GM18909 (cell line): ENCODE measurements around the gene ACER2.

Experiments used
- ATAC-seq: cut with Tn5 transposase; IDR thresholded peaks from one replicate; pipeline ENCODE4 v1.9.1; 2021; ENCODE audit warnings: mild to moderate bottlenecking; ENCODE audit not compliant: unreplicated experiment, poor library complexity

The ACER2 gene

GRCh38 chr9:19446361-19446861 is 37.6 kb downstream of the ACER2 start:
- ATAC-seq: no peak

GRCh38 chr9:19451240-19452087 is 42.7 kb downstream of the ACER2 start:
- peak; percentile 89 for ATAC-seq

DNA sequence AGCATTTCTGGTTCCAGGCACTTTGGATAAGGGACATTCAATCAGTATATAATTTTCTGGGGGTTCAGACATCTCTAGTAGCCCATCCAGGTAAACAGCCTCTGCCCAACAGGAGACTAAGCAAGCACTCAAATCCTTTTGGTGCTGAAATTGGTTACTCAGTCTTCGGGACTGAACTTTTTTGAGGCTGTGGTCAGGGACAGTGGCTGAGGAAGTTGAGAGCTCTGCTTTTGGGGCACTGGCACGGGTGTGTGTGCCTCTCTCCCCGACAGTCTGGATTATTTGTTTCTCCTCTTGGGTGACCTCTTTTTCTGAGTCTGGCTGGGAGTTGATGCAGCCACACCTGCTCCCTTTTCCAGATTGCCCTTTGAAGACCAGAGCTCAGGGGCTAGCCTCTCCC is 47.6 kb downstream of the ACER2 start:
- ATAC-seq: no peak

- peak; percentile 92 for ATAC-seq
Measured at GRCh38 chr9:19456996-19457692, 48.3 kb downstream of the ACER2 start.

DNA sequence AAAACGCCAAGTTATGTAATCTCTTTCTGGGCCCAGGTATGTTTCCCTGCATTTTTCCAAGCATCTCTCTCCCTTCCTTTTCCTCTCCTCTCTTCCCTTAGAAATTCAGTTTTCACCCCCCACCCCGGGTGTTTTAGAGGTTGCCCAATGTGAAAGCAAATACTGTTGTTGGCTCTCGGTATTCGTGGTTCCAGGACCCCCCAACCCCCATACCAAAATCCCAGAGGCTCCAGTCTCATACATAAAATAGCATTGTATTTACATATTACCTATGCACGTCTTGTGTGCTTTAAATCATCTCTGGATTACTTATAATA is 48.8 kb downstream of the ACER2 start:
- peak; percentile 23 for ATAC-seq

DNA sequence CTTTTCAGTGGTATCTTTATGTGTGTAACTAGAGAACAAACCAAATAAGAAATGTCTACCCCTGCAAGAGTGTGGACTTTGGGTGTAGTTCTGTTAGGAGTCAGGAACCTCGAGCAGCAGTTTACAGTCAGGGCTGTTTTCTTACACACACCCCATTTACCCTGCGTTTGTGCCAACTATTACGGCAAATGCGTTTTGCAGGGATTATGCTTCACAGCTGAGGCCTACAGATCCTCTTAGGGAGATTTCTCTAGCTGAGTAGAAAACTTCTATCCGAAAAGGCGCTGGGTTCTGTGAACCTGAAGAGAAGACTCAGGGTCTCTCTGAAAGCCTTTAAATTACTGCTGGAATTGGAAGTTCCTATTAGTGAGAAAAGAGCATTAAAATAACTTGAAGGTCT is 51.4 kb downstream of the ACER2 start:
- ATAC-seq: no peak

GRCh38 chr9:19461135-19461534 is 52.3 kb downstream of the ACER2 start:
- ATAC-seq: no peak

- ATAC-seq: peak; percentile 15
Measured at GRCh38 chr9:19464061-19464763, 55.4 kb downstream of the ACER2 start.

DNA sequence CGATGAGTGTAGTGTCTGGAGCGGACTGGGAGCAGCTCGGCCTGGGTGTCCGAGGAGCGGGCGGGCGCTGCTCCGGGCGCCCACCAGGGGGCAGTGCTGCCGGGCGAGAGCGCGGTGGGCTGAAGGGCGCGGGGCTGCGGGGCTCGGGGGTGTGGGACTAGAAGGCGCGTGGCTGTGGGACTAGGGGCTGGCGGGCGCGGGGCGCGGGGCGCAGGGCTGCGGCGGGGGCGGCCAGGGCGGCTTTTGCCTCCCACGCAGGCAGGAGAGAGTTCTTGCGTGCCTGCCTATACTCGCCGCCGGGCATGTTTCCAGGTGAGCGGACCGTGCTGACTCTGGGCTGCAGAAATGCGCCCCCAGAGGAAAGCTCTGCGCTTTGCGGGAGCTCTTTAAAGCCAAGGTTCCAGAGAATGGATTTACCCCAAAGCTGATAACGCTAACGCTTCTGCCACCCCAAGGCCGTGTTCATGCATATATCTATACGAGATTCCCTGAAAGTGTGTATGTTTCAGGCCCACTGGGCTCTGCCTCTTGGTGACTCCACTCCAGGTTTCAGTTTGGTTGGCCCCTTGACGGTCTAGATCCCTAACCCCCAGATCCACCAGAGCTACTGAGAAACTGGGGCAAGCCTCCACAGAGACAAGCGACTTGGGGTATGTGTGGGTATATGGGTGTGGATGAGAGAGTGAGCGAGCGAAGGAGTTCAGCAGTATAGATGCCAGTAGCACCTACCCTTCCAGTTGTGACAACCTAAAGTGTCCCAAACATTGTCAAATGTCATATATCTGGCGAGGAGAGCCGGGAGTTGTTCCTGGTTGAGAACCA is 56.2 kb downstream of the ACER2 start:
- ATAC-seq: peak; percentile 97

GRCh38 chr9:19465586-19466279 is 56.9 kb downstream of the ACER2 start:
- ATAC-seq: no peak

DNA sequence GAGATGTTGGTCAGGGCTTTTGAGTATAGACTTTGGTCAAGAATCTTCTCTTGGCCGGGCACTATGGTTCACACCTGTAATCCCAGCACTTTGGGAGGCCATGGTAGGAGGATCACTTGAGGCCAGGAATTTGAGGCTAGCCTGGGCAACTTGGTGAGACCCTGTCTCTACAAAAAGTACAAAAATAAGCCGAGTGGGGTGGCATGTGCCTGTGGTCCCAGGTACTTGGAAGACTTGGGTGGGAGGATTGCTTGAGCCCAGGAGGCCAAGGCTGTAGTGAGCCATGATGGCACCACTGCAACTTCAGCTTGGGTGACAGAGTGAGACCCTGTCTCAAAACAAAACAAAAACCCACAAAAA is 57.5 kb downstream of the ACER2 start:
- ATAC-seq: no peak

GRCh38 chr9:19469271-19469670 is 60.5 kb downstream of the ACER2 start:
- no peak for ATAC-seq

DNA sequence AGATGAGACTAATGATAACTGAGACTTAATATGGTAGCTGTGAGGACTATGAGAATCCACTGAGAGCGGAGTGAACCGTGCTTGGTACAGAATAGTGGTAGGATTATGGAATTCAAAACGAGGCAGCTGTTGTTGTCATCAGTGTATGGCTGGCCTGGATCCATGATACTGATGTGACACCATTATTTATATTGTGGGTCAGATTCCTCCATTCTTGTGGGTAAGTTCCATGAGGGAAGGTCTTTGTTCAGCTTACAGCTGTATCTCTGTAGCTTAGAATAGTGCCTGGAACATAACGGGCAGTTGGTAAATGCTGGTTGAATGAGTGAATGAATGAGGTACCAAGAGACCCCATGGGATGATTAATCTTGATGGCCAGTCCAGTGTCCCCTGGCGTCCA is 61.8 kb downstream of the ACER2 start:
- no peak for ATAC-seq

- ATAC-seq: no peak
Measured at GRCh38 chr9:19470981-19471650, 62.3 kb downstream of the ACER2 start.

DNA sequence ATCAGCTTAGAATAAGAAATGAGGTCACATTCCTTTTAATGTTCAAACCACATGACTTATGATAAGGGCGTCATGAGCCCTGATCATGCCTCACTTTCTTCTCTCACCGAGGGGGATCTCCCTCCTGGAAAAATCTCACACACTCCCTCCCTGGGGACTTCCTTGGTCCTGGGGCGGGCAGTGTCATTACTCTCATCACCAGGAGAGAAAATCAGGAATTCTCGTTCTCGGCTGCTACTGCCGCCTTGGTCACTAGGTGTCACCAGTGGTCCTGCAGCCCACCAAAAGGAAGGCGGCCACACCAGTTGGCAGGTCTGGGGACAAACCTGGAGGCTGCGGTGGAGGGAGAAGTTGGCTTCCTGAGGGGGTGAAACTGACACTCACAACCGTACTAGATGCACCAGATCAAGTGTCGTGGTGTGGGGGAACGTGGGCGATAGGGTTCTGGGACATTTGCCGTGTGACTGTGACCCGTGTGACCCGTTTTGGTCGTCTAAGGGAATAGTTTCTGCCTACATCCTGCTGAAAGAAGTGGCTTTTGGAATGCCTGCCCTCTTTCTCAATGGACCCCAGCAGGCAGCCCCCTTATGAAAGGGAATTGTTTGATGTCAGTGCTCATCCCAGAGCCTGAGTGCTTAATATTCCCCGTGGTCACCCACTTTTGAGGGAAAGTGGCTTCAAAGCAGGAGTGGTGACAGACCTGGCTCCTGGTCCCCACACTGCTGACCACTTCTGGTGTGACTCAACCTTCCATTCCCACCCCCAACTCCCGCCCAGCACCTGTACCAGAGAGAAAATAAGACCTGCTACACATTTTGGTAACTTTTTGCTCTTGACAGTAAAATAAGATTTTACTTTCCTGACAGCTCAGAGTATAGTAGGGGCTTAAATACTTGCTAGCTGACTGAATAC is 63.2 kb downstream of the ACER2 start:
- peak; percentile 87 for ATAC-seq

DNA sequence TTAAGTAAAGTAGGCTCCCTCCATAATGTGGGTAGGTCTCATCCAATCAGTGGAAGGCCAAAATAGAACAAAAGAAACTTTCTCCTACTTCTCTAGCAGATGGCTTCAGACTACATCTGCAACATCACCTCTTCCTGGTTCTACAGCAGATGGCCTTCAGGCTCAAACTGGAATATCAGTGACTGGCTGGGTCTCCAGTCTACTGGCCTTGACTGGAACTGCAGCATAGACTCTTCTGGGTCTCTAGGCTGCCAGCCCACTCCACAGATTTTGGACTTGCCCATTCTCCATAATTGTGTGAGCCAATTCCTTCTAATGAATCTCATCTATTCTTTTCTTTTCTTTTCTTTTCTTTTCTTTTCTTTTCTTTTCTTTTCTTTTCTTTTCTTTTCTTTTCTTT is 64.8 kb downstream of the ACER2 start:
- no peak for ATAC-seq

- no peak for ATAC-seq
Measured at GRCh38 chr9:19479874-19480273, 71.1 kb downstream of the ACER2 start.

DNA sequence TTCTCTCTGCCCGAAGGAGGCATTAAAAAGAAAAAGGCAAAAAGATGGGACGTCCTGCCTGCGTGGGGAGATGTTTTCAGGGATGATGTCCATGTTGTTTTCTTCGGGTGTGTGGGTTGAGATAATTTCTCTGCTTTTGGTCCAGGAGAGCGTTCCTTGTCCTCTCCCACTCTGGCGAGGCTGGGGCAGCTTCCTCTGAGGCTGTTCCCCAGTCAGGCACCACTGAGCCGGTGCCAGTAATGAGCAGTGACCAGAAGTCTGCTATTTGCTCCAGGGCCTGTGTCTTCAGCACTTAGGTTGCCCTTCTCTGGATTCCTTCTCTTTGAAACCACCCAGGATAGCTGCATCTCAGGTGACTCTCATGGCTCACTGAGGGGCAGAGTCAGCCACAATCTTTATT is 71.5 kb downstream of the ACER2 start:
- no peak for ATAC-seq
